ENCODE data around the gene LOXL4.

The LOXL4 gene

DNA sequence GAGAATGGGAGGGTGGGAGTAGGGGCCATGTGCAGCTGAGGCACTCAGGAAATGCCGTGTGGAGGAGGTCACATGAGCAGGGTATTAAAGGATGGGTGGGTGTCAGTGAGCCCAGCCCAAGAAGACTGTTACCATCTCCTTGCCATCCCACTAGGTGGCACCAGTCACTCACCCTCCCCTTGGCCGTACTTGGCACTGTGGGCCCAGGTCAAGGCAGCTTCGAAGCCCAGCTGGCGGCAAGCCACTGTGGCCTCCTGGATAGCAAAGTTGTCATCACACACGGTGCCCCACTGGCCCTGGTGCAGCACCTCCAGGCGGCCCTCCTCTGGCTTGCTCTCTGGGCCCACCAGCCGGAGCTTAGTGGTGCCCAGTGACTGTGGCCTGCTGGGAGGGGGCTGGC, 5.4 kb downstream of the LOXL4 start:
- DNase-seq: no peak

DNA sequence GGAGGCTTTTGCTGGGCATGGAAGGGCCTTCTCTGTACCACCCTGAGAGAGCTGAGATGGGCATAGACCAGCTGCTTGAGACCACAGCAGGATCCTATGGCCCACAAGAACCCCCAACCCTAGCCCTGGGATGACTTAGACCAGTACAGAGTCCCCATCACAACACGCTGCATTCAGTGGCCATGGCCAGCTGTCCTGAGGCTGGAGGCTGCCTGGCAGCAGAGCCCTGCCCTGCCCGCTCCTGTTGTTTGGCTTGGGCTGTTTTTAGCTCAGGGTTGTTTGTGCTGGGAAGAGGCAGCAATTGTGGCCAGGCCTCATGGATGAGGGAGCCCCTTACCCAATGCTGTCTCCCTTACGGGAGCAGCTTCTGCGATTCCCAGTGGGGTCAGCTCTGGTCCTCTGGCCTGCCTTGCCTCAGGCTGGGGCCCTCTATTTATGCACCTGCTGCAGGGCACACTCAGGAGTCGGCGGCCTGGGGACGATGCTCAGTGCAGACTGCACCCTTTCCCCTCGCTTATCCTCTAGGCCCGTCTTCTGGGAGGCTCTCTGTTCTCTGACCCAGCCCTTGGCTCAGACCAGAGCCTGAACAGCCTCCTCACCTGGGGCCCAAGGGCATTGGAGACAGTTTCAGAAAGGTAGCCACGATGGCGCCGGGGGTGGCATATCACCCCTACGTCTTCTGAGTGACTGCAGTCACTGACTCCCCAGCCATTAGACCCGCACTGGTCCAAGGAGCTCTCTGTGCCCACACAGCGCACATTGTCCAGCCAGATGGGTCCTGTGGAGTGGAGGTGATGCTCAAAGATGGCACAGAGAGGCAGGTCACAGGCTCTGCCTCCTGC, 6.3 kb downstream of the LOXL4 start:
- DNase-seq: no peak

DNA sequence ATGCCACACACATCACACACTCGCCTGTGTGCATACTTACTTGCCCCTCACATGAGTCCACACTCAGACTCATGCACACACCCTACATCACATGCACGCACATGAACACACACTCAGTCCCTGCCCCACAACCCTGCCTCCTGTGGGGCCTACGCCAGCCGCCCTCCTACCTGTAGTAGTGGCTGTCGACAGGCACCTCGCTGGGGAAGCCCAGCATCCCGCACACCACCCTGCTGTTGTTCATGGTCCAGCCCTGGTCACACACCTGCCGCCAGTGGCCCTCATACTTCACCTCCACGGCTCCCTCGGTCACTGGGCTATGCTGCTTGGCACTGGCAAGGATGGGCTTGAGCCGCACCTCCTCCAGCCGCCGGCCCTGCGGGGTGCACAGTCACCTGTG, 7.2 kb downstream of the LOXL4 start:
- DNase-seq: no peak

DNA sequence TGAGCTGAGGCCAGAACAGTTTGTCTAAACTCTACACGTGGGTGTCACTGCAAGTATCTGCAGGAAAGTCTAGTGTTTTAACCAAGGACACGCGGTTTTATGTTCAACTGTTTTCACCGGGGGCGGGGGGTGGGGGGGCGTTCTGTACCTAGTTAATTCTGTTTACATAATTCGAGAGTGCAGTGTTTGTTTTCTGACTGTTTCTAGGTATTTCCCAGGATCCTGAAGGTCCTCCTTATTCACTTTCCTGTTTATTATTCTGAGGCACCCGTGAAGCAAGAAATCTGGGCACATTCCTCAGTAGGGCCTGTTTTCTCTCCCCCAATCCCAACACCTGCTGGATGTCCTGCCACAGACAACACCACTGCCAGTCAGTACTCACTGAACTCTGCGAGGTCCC, 7.6 kb downstream of the LOXL4 start:
- no peak for DNase-seq

DNA sequence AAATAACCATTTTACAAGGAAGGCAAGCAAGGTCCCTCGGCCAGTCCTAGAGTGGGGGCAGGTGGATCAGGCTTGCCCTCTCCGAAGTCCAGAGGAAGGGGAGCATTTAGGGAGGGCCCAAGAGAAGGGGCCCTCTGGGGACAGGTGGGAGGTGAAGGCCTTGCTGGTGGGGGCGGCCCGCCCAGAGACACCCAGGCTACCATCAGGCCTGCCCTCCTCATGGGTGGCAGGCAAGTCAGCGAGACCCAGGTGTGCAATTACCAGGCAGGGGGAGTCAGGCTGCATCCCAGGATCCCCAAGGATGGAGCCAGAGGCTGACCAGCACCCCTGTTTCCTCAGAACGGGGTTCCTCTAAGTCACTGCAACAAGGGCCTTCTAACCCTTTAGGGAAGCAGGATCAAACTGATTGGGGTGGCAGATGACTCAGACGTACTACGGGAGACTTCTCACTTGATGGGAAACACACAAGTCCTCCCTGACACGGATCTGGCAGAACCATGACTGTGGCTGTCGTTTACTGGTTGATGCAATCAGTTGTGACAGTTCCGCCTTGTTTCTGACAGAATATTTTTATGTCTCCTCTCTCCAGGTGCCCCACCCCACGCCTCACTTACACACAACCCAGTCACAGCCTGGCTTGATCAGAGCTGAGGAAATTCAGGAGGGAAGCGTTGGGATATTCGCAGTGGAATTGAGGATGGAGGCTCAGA, 8.2 kb downstream of the LOXL4 start:
- DNase-seq: peak; percentile 58

DNA sequence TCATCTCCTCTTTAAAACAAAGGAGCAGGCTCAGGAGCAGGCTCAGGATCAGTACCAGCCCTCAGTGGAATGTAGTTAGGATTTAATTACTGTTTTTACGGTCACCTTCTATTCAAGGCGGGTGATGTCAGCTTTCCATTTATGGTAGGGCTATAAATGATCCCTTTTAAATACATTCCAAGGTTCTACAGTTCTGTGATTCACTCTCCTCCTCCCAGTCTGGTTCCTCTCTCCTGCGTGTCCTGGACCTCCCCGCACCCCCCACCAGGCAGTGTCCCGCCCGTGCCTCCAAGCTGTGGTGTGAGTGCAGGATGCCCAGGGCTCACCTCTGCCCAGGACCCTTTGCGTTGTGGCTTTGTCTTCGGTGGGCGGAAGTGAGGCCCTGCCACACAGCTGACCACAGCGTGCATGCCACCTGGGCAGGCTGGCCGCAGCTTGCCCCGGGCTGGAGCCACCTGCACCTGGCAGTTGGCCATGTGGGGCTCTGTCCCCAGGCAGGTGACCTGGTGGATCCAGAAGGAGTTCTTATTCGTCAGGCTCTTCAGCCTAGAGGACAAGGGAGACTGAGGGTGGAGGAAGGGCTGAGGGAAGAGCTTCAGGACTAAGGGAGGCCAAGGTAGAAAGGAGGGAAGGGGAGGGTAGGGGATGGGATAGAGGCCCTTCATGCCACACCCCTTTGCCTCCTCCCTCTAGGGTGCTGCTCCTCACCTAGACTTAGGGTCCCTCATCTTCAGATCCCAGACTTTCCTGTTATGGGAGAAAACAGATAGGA, 9.1 kb downstream of the LOXL4 start:
- no peak for DNase-seq

DNA sequence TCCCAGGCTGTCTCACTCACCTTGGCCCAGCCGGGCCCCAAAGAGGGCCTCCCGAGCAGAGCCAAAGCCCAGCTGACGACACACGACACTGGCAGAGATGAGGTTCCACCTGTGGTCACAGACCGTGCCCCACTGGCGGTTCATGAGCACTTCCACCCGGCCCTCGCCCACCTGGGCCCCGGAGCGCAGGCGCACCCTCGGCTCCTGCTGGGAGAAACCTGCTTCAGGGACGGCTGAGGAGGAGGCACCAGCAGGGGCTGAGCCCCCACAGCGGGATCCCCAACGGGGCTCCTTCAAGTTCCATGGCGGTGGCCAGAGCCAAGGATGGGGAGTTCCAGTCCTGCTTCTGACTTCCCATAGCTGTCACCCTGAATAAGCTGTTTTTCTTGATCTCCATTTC, 10.0 kb downstream of the LOXL4 start:
- DNase-seq: no peak

DNA sequence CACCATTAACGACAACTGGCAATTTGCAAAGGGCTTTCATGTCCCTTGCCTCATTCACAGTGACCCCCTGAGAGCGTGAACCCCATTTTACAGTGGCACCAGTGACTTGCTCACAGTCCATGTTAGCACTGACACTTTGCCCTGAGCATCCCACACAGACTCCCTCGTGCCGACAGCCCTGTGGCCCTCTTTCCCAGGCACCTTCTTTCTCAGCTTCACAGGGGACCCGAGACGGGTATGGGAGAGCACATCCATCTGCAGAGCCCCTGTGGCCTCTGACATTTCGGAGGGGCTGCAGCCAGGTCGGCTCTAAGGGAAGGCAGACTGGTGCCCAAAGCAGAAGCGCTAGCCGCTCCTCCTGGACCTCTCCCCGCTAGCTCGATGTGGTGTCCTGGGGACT, 10.8 kb downstream of the LOXL4 start:
- DNase-seq: no peak

DNA sequence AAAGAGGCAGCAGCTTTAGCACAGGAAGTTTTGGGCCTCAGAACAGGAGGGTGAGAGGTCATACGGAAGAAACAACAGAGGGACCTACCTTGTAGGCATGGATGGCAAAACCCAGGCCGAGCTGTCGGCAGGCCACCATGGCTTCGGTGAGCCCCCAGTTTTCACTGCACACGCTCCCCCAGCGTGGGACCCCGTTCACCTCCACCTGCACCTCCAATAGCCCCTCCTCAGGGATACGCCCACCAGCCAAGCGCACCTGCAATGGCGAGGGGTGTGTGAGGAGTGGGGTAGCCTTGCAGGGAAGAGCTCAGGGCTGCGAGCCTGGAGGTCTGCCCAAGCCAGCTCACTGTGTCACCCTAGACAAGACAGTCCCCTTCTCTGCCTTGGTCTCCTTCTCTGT, 11.3 kb downstream of the LOXL4 start:
- DNase-seq: no peak

DNA sequence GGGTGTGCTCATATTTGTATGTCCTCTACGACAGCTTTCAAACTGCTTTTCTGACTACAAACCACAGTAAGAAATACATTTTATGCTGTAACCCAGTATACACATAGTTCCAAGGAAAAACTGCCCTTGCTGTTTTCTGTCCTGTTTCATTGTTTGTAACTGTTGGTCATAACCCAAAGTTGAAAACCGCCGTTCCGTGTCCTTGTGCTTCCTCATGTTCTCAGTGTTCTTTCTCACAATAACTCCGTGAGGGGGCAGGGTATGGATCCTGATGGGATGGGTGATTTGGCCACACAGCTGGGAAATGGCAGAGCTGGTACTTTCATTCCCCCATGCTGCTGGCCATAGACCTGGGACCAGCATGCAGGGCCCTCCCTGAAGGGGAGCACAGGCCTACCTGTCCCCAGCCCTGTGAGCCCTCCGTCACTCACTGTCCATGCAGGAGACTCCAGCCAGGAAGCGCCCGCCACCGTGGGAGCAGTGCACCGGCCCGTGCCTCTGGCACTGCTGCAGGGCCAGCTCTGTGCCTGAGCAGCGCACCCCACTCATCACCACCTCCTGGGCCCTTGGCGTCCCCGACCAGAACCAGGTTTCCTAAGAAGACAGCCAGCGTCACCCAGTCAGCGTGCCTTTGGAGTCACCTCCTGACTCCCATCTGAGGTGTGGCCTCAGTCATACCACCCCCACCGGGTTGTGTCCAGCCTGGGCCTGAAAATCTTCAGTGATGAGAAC, 12.7 kb downstream of the LOXL4 start:
- DNase-seq: no peak

DNA sequence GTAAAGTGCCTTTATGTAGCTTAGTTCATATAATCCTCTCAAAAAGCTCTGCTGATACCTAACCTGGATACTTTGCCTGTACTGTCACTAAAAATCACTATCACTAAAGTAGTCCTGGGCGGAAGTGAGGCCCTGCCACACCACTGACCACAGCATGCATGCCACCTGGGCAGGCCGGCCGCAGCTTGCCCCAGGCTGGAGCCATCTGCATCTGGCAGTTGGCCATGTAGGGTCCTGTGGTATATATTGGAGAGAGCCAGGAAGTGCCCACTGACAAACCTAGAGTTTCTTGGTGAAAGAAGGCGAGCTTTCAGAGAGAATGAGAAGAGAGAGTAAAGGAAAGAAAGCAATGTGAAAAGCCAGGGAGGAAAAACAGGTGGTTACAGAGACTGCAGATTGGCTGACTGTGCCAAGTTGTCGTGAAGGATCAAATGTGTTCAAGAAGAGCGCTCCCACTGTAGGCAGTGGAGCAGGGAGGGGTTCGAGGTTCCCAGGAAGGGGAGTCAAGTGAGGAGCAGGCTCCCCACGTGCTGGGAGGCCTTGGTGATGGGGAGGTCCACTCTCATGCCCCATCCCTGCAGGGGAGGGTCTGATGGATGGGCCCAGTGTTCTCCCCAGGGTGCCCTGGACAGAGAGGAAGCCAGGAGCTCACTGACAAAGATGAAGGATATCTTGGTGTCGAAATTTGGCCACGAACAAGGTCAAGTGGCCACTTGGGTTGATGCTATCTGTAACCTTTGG, 13.6 kb downstream of the LOXL4 start:
- DNase-seq: no peak

DNA sequence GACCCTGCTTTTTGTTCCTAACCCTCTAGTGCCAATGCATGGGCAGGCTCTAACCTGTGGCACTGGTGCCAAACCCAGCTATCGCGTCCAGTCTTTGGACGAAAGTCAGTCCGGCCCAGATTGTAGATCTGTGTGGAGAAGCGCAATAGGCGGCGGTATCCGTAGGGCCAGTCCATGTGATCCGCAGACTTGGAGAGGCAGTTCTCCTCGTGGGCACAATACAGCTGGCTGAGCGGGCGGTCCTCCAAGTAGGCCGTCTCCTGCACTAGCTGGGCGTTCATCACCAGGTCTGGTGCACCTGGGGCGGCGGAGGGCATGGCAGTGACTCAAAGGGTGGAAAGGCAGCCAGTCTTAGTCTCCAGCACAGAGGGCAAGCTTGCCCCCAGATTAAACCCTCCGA, 14.5 kb downstream of the LOXL4 start:
- DNase-seq: no peak

DNA sequence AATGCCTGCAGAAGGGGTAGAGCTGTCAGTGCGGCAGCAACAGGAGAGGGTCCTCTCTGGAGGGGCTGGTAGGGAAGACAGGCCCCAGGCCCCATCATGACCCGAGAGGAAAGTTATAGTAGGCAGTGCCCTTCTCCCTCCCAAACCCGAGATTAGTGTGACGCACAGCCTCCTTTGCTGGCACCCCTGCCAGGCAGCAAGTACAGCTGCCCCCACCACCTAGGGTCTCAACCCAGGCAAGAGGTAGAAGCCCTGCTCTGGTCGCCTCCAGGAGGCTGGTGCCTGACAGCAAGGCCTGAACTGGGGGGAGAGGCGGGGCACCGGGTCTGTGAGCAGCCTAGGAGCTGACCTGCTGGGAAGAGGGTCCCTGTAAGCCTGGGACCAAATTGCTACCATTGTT, 15.5 kb downstream of the LOXL4 start:
- DNase-seq: no peak

DNA sequence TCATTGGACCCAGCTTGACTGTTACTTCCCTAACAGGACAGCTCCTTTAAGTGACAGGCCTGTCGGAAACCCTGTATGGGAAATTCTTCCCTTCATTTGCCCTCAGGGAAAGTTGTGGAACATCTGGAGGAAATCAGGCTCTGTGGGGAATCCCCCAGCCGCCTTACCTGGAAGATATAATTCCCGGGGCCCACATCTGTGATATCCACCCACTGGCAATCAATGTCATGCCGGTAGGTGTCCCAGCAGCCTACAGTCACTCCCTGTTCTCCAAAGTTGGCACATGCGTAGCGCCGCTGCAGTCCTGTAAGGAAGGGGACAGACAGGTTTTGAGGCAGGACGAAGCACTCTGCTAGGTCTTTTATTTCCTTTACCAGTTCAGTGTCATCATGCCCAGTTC, 16.6 kb downstream of the LOXL4 start:
- no peak for DNase-seq

DNA sequence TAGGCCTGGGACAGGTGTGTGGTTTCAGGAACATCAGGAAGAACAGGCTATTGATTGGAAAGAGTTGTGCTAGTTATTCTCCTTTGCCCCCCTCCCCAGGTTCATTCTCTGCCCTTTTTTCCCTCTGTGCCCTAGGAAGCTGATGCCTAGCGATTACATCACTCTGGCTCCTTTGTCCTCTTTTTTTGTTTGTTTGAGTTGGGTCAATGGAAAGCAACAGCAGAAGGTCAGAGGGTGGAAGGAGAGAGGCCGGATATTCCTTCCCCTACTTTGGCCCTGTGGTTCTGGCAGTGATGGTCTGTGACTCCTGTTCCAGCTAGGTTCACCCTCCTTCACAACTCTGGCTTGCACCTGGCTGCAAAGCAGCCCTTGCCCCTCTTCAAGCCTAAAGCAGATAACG, 18.9 kb downstream of the LOXL4 start:
- DNase-seq: no peak

DNA sequence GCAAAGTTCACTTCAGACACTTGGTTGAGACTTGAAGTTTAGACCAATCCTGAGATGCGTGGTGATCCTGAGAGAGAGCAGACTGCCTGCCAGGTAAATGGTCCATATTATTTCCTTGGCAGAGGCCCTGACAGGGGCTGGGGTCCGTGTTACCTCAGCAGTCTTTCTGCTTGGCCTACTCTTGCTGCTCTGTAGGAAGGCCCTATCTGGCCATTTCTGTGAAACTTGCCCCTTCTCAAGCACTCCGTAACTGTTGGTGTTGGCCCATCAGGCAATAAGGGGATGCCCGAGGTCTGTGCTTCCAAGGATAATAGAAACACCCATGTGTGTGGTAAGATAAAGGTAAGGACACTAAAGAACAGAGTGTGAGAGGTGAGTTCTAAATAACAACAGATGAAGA, 20.0 kb downstream of the LOXL4 start:
- DNase-seq: no peak

DNA sequence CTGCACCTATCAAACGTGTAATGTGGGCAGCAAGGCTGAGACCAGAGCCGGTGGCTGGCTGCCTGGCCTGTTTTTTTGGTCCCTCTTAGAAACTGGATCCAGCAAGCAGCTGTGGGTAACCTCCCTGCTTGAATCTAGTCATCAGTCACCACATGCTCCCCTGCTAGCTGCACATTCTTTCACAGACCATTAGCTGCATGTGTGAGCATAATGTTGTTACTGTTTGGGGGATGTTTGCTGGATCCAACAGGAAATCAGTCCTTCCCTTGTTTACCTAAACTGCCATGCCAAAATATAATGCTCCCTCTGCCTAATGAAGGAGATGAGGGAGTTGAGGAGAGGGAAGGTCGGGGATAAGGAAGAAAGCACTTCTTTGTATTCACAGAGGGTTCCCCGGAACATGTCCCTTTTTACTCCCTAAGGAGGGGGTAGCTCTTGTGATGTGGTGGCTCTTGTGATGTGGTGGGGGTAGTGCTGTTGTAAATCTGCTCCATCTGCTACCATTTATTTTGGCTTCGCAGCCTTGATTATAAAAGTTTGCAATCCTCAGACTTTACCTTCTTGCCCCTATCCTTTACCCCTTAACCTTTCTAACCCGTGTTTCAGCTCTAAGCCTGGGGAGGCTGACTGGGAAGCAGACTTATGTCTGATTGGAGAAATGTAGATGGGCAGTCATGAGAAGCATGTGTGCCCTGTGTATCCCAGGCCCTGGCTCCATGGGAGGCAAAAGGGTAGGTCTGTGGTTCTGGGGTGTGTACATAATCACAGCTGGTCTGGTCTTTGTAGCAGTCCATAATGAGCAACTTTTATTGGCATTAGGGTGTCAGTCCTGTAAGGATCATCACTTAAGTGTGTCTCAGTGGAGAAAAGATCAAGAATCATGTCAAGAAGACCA, 20.8 kb downstream of the LOXL4 start:
- no peak for DNase-seq

DNA sequence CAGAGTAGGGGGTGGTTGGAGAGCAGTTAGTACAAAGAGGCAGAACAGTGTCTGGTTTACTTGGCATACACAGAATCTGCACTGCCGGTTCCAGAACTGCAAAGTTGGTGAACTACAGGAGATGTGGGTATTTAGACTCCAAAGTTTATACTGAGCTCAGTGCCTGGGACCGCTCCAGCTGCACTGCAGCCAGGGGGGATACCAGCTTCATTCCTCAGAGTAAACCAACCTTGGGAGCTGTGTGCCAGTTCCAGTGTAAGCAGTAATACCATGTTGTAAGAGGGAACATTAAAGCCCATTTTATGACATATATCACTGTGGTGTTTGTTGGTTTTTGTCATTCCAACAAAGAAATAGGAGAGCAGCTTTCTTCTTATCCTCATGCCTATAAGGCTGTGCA, 23.4 kb downstream of the LOXL4 start:
- no peak for DNase-seq

DNA sequence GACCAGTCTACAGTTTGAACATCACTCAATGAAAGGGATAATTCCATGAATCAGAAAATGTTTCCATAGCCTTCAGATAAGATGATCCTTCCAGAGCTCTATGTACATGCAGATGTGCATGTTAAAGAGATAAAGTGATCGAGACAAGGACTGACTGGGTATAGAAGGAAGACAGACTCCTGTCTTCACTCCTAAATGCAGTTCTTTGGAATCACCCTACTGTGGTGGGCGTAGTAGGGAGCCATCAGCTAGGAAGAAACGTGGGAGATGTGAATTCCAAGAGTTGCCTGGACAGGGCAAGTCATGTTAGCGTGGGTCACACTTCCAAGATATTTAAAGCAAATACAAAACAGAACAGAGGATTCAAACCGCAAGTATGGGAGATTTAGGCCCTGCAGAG, 23.9 kb downstream of the LOXL4 start:
- no peak for DNase-seq

DNA sequence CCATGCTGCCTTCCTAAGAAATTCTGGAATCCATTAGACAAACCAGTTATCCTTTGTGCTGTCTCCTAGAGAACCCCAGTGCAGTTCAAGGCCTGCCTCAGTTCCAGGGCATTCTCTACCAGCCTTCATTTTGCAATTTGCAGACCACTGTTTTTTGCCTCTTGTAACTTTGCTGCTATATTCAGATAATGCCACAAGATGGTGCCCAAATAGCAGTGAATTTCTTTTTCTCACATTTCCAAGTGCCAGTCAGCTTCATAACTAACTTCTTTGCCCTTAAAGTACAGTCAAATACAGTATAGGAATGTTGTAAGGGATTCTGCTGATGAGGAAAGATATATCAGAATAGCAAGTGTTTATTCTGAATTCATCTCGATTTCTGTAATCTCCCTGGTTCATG, 25.2 kb downstream of the LOXL4 start:
- DNase-seq: no peak

DNA sequence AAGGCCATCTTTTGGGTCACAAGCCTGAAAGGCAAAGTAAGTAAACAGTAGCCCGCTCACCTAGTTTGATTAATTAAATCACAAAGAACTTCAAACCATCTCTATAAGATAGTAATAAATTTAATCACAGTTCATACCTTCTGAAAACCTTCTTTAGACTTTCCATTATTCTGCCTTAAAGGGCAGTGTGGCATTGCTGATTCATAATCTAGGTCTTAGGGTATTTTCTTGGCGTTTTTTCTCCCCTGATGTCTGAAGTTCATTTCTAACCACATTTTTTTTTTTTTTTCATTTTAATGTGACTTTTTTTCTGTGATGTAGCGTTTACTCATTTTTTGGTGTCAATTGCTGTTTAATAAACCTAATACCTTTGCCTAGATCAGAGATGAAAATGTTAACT, 27.5 kb downstream of the LOXL4 start:
- DNase-seq: no peak
